ENCODE results near the gene MTX3.

Gene MTX3

GRCh38 chr5:79990598-79991507 is at the start of gene MTX3:
Gene MTX3, minus strand, starts transcription at chr5:79991262. Its CDS starts 24 bp downstream, at chr5:79991238.
- DNase-seq = peak; percentile 94

GRCh38 chr5:80039650-80040049 is 48.6 kb upstream of the MTX3 start:
- DNase-seq = no peak

GRCh38 chr5:80037366-80037765 is 46.3 kb upstream of the MTX3 start:
- DNase-seq = peak; percentile 75

GRCh38 chr5:80036615-80037014 is 45.6 kb upstream of the MTX3 start:
- no peak for DNase-seq

GRCh38 chr5:80035839-80036238 is 44.8 kb upstream of the MTX3 start:
- no peak for DNase-seq

- peak; percentile 17 for DNase-seq
Measured at GRCh38 chr5:80034962-80035821, 44.1 kb upstream of the MTX3 start, which contains the start of gene THBS4. Gene THBS4, plus strand, starts transcription at chr5:80035348. Its CDS starts 190 bp downstream, at chr5:80035538.

- DNase-seq = no peak
Measured at GRCh38 chr5:80034559-80034958, 43.5 kb upstream of the MTX3 start.

GRCh38 chr5:80033513-80033912 is 42.5 kb upstream of the MTX3 start:
- DNase-seq = peak; percentile 83

GRCh38 chr5:80031109-80031508 is 40.0 kb upstream of the MTX3 start:
- no peak for DNase-seq

GRCh38 chr5:80026841-80027240 is 35.8 kb upstream of the MTX3 start:
- DNase-seq = no peak

GRCh38 chr5:80025069-80025468 is 34.0 kb upstream of the MTX3 start:
- DNase-seq = no peak

- DNase-seq = no peak
Measured at GRCh38 chr5:80010754-80011392, 19.8 kb upstream of the MTX3 start.

- no peak for DNase-seq
Measured at GRCh38 chr5:80008995-80009765, 18.1 kb upstream of the MTX3 start.

GRCh38 chr5:80002677-80003076 is 11.6 kb upstream of the MTX3 start:
- no peak for DNase-seq

GRCh38 chr5:79999722-80000121 is 8.7 kb upstream of the MTX3 start:
- DNase-seq = no peak

- no peak for DNase-seq
Measured at GRCh38 chr5:79992891-79993657, 2.0 kb upstream of the MTX3 start.

- peak; percentile 89 for DNase-seq
Measured at GRCh38 chr5:79990205-79990597, 861 bp downstream of the MTX3 start.

GRCh38 chr5:79986260-79986659 is 4.8 kb downstream of the MTX3 start:
- DNase-seq = no peak

GRCh38 chr5:79985288-79985687 is 5.8 kb downstream of the MTX3 start:
- DNase-seq = no peak

GRCh38 chr5:79984363-79984762 is 6.7 kb downstream of the MTX3 start:
- DNase-seq = no peak

- DNase-seq = no peak
Measured at GRCh38 chr5:79983618-79984017, 7.4 kb downstream of the MTX3 start.

- DNase-seq = no peak
Measured at GRCh38 chr5:79982136-79982535, 8.9 kb downstream of the MTX3 start.
